ENCODE data around the gene PTGER3.
A peak's percentile ranks its signal among the peaks of the same experiment; 100 is the strongest.

PTGER3 gene

GRCh38 chr1:71023515-71023914, 24.1 kb downstream of the PTGER3 start:
- in situ Hi-C loops (cut with HindIII; ENCODE audit: low pct_unique_long_range_greater_than_20kb, low sequenced_read_pairs), result no loop called here
- no peak for TF ChIP-seq JUND (IDR thresholded peaks at IDR 0.05; ENCODE audit: low read depth)
- no peak for DNase-seq (ENCODE audit: low read depth in 1 of 2, low spot score in 1 of 2)

- no peak for DNase-seq (ENCODE audit: low read depth in 1 of 2, low spot score in 1 of 2)
- in situ Hi-C loops (cut with HindIII; ENCODE audit: low pct_unique_long_range_greater_than_20kb, low sequenced_read_pairs), result no loop called here
Measured at GRCh38 chr1:71019233-71019969, 28.2 kb downstream of the PTGER3 start.

GRCh38 chr1:71018791-71019190, 28.8 kb downstream of the PTGER3 start:
- in situ Hi-C loops (cut with HindIII; ENCODE audit: low pct_unique_long_range_greater_than_20kb, low sequenced_read_pairs), result no loop called here
- no peak for DNase-seq (ENCODE audit: low read depth in 1 of 2, low spot score in 1 of 2)
- TF ChIP-seq JUND (IDR thresholded peaks at IDR 0.05; ENCODE audit: low read depth), result no peak

More at GRCh38 chr1:71019233-71019969, 28.2 kb downstream of the PTGER3 start:
- TF ChIP-seq JUND (IDR thresholded peaks at IDR 0.05; ENCODE audit: low read depth), result no peak

- in situ Hi-C loops (cut with HindIII; ENCODE audit: low pct_unique_long_range_greater_than_20kb, low sequenced_read_pairs), result no loop called here
- DNase-seq (ENCODE audit: low read depth in 1 of 2, low spot score in 1 of 2), result no peak
- TF ChIP-seq JUND (IDR thresholded peaks at IDR 0.05; ENCODE audit: low read depth), result no peak
Measured at GRCh38 chr1:71015745-71016144, 31.9 kb downstream of the PTGER3 start.

GRCh38 chr1:71014178-71014579, 33.4 kb downstream of the PTGER3 start:
- DNase-seq (ENCODE audit: low read depth in 1 of 2, low spot score in 1 of 2), result peak in 1 of 2 experiments; percentile 60

GRCh38 chr1:71002709-71003475, 44.7 kb downstream of the PTGER3 start:
- no peak for DNase-seq (ENCODE audit: low read depth in 1 of 2, low spot score in 1 of 2)
- no peak for TF ChIP-seq JUND (IDR thresholded peaks at IDR 0.05; ENCODE audit: low read depth)

More at GRCh38 chr1:71014178-71014579, 33.4 kb downstream of the PTGER3 start:
- no peak for TF ChIP-seq JUND (IDR thresholded peaks at IDR 0.05; ENCODE audit: low read depth)
- in situ Hi-C loops (cut with HindIII; ENCODE audit: low pct_unique_long_range_greater_than_20kb, low sequenced_read_pairs), result no loop called here

GRCh38 chr1:71001624-71002023, 46.0 kb downstream of the PTGER3 start:
- no peak for DNase-seq (ENCODE audit: low read depth in 1 of 2, low spot score in 1 of 2)
- in situ Hi-C loops (cut with HindIII; ENCODE audit: low pct_unique_long_range_greater_than_20kb, low sequenced_read_pairs), result no loop called here
- no peak for TF ChIP-seq JUND (IDR thresholded peaks at IDR 0.05; ENCODE audit: low read depth)

More at GRCh38 chr1:71002709-71003475, 44.7 kb downstream of the PTGER3 start:
- in situ Hi-C loops (cut with HindIII; ENCODE audit: low pct_unique_long_range_greater_than_20kb, low sequenced_read_pairs), result no loop called here

GRCh38 chr1:70997793-70998192, 49.8 kb downstream of the PTGER3 start:
- no peak for TF ChIP-seq JUND (IDR thresholded peaks at IDR 0.05; ENCODE audit: low read depth)
- in situ Hi-C loops (cut with HindIII; ENCODE audit: low pct_unique_long_range_greater_than_20kb, low sequenced_read_pairs), result no loop called here
- DNase-seq (ENCODE audit: low read depth in 1 of 2, low spot score in 1 of 2), result no peak

GRCh38 chr1:70994753-70995268, 52.8 kb downstream of the PTGER3 start:
- in situ Hi-C loops (cut with HindIII; ENCODE audit: low pct_unique_long_range_greater_than_20kb, low sequenced_read_pairs), result no loop called here
- no peak for TF ChIP-seq JUND (IDR thresholded peaks at IDR 0.05; ENCODE audit: low read depth)
- DNase-seq (ENCODE audit: low read depth in 1 of 2, low spot score in 1 of 2), result no peak

- no peak for TF ChIP-seq JUND (IDR thresholded peaks at IDR 0.05; ENCODE audit: low read depth)
- DNase-seq (ENCODE audit: low read depth in 1 of 2, low spot score in 1 of 2), result no peak
- in situ Hi-C loops (cut with HindIII; ENCODE audit: low pct_unique_long_range_greater_than_20kb, low sequenced_read_pairs), result no loop called here
Measured at GRCh38 chr1:70993798-70994197, 53.8 kb downstream of the PTGER3 start.

- TF ChIP-seq JUND (IDR thresholded peaks at IDR 0.05; ENCODE audit: low read depth), result no peak
- no peak for DNase-seq (ENCODE audit: low read depth in 1 of 2, low spot score in 1 of 2)
Measured at GRCh38 chr1:70992521-70992920, 55.1 kb downstream of the PTGER3 start.

GRCh38 chr1:70990469-70991253, 57.0 kb downstream of the PTGER3 start:
- TF ChIP-seq JUND (IDR thresholded peaks at IDR 0.05; ENCODE audit: low read depth), result no peak
- in situ Hi-C loops (cut with HindIII; ENCODE audit: low pct_unique_long_range_greater_than_20kb, low sequenced_read_pairs), result no loop called here
- DNase-seq (ENCODE audit: low read depth in 1 of 2, low spot score in 1 of 2), result peak in 1 of 2 experiments; percentile 36

More at GRCh38 chr1:70992521-70992920, 55.1 kb downstream of the PTGER3 start:
- in situ Hi-C loops (cut with HindIII; ENCODE audit: low pct_unique_long_range_greater_than_20kb, low sequenced_read_pairs), result no loop called here
